ENCODE results near the gene TPK1. TPM values are rescaled to one million over a fixed set of nuclear protein-coding genes. Genes with fewer than 3 reads are reported as not detected.

The TPK1 gene
- total RNA-seq, 1 donor, result 6.9 TPM

DNA sequence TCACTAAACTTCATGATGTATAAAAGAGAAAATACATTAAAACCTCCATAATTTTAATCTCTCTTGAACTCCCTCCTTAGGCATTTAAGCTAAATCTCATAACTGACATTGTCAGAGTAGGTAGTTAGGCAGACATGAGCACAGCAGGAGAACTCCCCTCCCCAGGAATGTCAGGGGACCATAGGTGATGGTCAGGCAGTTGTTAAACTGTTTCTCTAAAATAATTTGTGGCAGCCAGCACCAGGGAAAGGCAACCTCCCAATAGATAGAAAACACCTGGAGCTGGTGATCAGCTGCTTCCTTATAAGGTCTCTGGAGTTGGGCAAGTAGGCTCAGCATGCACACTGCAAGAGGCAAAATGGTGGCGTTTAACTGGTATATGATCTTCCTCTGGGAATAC is 73.0 kb downstream of the TPK1 start:
- TF ChIP-seq, protein P1, sequence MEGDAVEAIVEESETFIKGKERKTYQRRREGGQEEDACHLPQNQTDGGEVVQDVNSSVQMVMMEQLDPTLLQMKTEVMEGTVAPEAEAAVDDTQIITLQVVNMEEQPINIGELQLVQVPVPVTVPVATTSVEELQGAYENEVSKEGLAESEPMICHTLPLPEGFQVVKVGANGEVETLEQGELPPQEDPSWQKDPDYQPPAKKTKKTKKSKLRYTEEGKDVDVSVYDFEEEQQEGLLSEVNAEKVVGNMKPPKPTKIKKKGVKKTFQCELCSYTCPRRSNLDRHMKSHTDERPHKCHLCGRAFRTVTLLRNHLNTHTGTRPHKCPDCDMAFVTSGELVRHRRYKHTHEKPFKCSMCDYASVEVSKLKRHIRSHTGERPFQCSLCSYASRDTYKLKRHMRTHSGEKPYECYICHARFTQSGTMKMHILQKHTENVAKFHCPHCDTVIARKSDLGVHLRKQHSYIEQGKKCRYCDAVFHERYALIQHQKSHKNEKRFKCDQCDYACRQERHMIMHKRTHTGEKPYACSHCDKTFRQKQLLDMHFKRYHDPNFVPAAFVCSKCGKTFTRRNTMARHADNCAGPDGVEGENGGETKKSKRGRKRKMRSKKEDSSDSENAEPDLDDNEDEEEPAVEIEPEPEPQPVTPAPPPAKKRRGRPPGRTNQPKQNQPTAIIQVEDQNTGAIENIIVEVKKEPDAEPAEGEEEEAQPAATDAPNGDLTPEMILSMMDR (IDR thresholded peaks at IDR 0.05; ENCODE audit: extremely low read depth, low read depth, low read length), result no peak
- Histone ChIP-seq H3K36me3 (ENCODE audit: insufficient read depth, low read length) (no peaks in the 10 kb centered on the region), H3K4me3 (ENCODE audit: insufficient read depth, low read length) (no peak overlapping the region), H3K27ac (ENCODE audit: low read depth, low read length) (no peak overlapping the region), H4K20me1 (ENCODE audit: insufficient read depth, low read length) (no peaks in the 10 kb centered on the region), H3K4me2 (ENCODE audit: insufficient read depth, low read length) (no peak overlapping the region), H3K79me2 (ENCODE audit: insufficient read depth, low read length) (no peaks in the 10 kb centered on the region), H3K4me1 (ENCODE audit: insufficient read depth, low read length) (no peaks in the 10 kb centered on the region), H3K9me3 (ENCODE audit: low read depth, low read length) (no peaks in the 10 kb centered on the region), H3K27me3 (ENCODE audit: insufficient read depth, low read length) (no peaks in the 10 kb centered on the region), H2AFZ (ENCODE audit: low read length) (no peak overlapping the region)
- DNase-seq (ENCODE audit: insufficient read length, low spot score, missing footprints), result no peak

- H3K4me2 ChIP-seq (ENCODE audit: insufficient read depth, low read length), result no peak overlapping the region
- H3K4me3 ChIP-seq (ENCODE audit: insufficient read depth, low read length), result no peak overlapping the region
- no peaks in the 10 kb centered on the region for H3K27me3 ChIP-seq (ENCODE audit: insufficient read depth, low read length)
- H3K9me3 ChIP-seq (ENCODE audit: low read depth, low read length), result no peaks in the 10 kb centered on the region
- H3K4me1 ChIP-seq (ENCODE audit: insufficient read depth, low read length), result no peaks in the 10 kb centered on the region
- H2AFZ ChIP-seq (ENCODE audit: low read length), result no peak overlapping the region
- no peaks in the 10 kb centered on the region for H4K20me1 ChIP-seq (ENCODE audit: insufficient read depth, low read length)
- TF ChIP-seq, protein P1 (IDR thresholded peaks at IDR 0.05; ENCODE audit: extremely low read depth, low read depth, low read length), result no peak
- H3K27ac ChIP-seq (ENCODE audit: low read depth, low read length), result no peak overlapping the region
- H3K36me3 ChIP-seq (ENCODE audit: insufficient read depth, low read length), result no peaks in the 10 kb centered on the region
- DNase-seq (ENCODE audit: insufficient read length, low spot score, missing footprints), result no peak
- no peaks in the 10 kb centered on the region for H3K79me2 ChIP-seq (ENCODE audit: insufficient read depth, low read length)
These were observed 74.4 kb downstream of the TPK1 start for GRCh38 chr7:144761493-144761892.

GRCh38 chr7:144759653-144760052 is 76.2 kb downstream of the TPK1 start:
- TF ChIP-seq, protein P1 (IDR thresholded peaks at IDR 0.05; ENCODE audit: extremely low read depth, low read depth, low read length), result no peak
- DNase-seq (ENCODE audit: insufficient read length, low spot score, missing footprints), result no peak
- Histone ChIP-seq H4K20me1 (ENCODE audit: insufficient read depth, low read length) (no peaks in the 10 kb centered on the region), H3K9me3 (ENCODE audit: low read depth, low read length) (no peaks in the 10 kb centered on the region), H3K27ac (ENCODE audit: low read depth, low read length) (no peak overlapping the region), H3K36me3 (ENCODE audit: insufficient read depth, low read length) (no peaks in the 10 kb centered on the region), H3K27me3 (ENCODE audit: insufficient read depth, low read length) (no peaks in the 10 kb centered on the region), H3K4me2 (ENCODE audit: insufficient read depth, low read length) (no peak overlapping the region), H2AFZ (ENCODE audit: low read length) (no peak overlapping the region), H3K4me1 (ENCODE audit: insufficient read depth, low read length) (no peaks in the 10 kb centered on the region), H3K4me3 (ENCODE audit: insufficient read depth, low read length) (no peak overlapping the region), H3K79me2 (ENCODE audit: insufficient read depth, low read length) (no peaks in the 10 kb centered on the region)

GRCh38 chr7:144747936-144748335 is 87.9 kb downstream of the TPK1 start:
- TF ChIP-seq, protein P1 (IDR thresholded peaks at IDR 0.05; ENCODE audit: extremely low read depth, low read depth, low read length), result no peak
- H3K27me3 ChIP-seq (ENCODE audit: insufficient read depth, low read length), result no peaks in the 10 kb centered on the region
- DNase-seq (ENCODE audit: insufficient read length, low spot score, missing footprints), result no peak
- no peaks in the 10 kb centered on the region for H3K4me1 ChIP-seq (ENCODE audit: insufficient read depth, low read length)
- H2AFZ ChIP-seq (ENCODE audit: low read length), result no peak overlapping the region
- H3K27ac ChIP-seq (ENCODE audit: low read depth, low read length), result no peak overlapping the region
- H3K79me2 ChIP-seq (ENCODE audit: insufficient read depth, low read length), result no peaks in the 10 kb centered on the region
- H3K36me3 ChIP-seq (ENCODE audit: insufficient read depth, low read length), result no peaks in the 10 kb centered on the region
- H4K20me1 ChIP-seq (ENCODE audit: insufficient read depth, low read length), result no peaks in the 10 kb centered on the region
- H3K4me3 ChIP-seq (ENCODE audit: insufficient read depth, low read length), result no peak overlapping the region
- H3K9me3 ChIP-seq (ENCODE audit: low read depth, low read length), result no peaks in the 10 kb centered on the region
- no peak overlapping the region for H3K4me2 ChIP-seq (ENCODE audit: insufficient read depth, low read length)
